AG08395 (cell line): Measurements from ENCODE around the gene GLIPR2.
"Not testable (repeated sequence)": the region's sequence is repeated elsewhere in the genome, so short reads cannot be mapped to it uniquely, and the experiment has no call there.

Source experiments
- DNase-seq: peaks from one replicate; pipeline ENCODE4 v3.0.0; 2012; ENCODE audit warnings: mixed read lengths, low spot score

Gene GLIPR2

GRCh38 chr9:36123515-36123914 is 13.0 kb upstream of the GLIPR2 start:
- DNase-seq, result no peak

GRCh38 chr9:36125062-36125855 is 11.3 kb upstream of the GLIPR2 start:
- no peak for DNase-seq

GRCh38 chr9:36126016-36126730 is 10.4 kb upstream of the GLIPR2 start:
- no peak for DNase-seq

DNA sequence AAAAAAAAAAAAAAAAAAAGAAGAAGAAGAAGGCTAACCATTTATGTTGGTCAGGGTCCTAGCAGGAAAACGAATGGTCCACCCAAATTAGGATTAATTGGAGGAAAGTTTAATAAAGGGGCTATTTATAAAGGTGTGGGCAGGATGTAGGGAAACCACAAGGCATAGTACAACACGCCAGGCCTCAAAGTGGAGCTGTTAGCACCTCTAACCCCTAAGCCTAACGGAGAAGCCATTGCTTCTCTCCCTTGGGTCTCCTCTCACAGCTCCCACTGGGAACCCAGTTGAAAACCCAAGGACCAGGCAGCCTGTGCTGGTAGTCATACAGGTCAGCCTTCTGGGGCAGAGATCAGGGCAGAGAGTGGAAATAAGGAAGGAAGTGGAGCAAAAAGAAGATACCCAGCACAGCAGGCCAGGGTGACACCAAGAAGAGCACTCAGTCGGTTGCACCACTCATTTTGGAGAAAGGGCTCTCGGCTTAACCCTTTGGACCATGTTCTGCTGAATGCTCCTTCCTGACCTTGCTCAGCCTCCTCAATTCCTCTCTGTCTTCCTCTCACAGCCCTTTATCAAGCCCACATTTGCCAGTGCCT is 8.8 kb upstream of the GLIPR2 start:
- no peak for DNase-seq

DNA sequence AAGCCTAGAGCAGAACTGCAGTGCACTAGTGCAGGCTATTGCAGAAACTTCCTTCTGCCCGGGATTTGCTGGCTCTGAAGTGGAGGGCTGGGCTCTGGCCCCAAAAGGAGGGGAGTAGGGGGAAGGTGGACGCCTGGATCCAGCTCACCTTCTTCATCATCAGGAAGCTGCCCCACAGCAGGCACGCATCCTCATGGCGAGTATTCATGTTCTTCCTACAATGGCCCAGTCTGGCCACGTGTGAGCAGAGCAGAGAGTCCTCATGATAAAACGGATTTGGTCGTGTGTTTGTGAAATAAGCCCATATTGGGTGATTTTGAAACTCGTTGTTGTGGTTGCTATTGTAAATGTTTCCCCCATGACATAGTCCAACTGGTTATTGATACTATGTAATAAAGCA is 8.2 kb upstream of the GLIPR2 start:
- DNase-seq, result no peak

DNA sequence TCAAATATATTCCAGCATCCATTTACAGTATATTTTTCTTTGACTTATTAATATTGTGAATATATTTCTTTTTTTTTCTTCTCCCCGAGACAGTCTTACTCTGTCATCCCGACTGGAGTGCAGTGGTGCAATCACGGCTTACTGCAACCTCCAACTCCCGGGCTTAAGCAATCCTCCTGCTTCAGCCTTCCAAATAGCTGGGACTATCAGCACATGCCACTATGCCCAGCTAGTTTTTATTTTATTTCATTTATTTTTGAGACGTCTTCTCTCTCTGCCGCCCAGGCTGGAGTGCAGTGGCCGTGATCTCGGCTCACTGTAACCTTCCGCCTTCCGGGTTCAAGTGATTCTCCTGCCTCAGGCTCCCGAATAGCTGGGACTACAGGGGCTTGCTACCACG is 7.4 kb upstream of the GLIPR2 start:
- no peak for DNase-seq

- DNase-seq, result not testable (repeated sequence)
Measured at GRCh38 chr9:36131666-36132065, 4.9 kb upstream of the GLIPR2 start.

GRCh38 chr9:36132086-36132485 is 4.4 kb upstream of the GLIPR2 start:
- DNase-seq, result peak; percentile 21

DNA sequence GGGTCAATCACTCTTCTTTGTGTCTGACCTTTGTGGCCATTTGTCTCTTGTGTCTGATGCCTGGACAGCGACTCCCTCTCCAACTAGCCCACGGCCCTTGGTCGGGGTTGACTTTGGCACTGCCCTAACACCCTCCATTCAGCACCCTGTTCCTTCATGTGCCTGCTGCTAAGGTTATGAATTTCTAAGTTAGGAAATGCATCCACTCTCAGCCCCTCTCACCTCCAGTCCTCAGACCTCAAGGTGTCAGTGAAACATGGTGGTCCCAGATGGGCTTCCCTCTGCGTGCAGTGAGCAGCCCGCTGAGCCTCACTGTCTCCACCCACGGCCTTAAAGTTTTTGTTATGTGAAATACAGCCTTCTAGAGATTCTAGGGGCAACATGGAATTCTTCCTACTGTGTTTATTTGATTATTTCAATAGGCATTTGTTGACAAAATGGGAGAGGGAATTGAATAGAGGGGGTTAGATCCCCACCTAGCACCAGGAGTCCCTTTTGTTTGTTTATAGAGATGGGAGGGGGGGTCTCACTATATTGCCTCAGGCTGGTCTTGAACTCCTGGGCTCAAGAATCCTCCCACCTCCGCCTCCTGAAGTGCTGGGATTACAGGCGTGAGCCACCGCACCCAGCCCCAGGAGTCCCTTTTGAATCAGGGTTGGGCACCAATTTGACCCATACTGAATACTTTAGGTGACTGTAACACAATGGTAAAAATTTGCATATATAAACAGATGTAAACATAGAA is 1.6 kb upstream of the GLIPR2 start:
- DNase-seq, result no peak

DNA sequence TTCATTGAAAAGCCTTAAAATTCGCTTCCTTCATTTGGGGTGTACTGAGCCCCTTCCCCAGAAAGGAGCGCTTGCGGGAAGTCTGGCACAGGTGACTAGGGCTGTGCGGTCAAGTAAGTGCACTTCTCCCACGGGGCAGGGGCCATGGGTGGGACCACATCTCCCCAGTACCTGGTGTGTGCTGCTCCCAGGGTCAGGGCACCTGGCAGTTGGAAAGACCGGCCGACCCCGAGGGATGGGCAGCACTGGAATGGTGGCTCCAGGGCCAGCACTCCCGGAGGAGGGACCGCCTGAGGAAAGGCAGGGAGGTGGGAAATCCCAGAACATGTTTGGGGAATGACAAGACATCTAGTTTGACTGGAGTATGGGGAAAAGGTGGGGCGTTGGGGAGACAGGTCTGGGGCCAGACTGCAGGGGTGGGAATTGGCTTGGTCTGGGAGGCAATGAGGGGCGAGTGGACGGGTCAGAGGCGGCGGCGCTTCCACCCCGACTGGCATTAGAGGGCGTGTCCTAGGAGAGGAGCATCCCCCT is 727 bp upstream of the GLIPR2 start:
- no peak for DNase-seq

GRCh38 chr9:36136894-36137391 is 410 bp downstream of the GLIPR2 start:
- DNase-seq, result no peak

GRCh38 chr9:36137392-36138004 is 965 bp downstream of the GLIPR2 start:
- peak; percentile 61 for DNase-seq

- no peak for DNase-seq
Measured at GRCh38 chr9:36138496-36138895, 2.0 kb downstream of the GLIPR2 start.

GRCh38 chr9:36138901-36139300 is 2.4 kb downstream of the GLIPR2 start:
- DNase-seq, result no peak

GRCh38 chr9:36140086-36141084 is 3.9 kb downstream of the GLIPR2 start:
- no peak for DNase-seq

DNA sequence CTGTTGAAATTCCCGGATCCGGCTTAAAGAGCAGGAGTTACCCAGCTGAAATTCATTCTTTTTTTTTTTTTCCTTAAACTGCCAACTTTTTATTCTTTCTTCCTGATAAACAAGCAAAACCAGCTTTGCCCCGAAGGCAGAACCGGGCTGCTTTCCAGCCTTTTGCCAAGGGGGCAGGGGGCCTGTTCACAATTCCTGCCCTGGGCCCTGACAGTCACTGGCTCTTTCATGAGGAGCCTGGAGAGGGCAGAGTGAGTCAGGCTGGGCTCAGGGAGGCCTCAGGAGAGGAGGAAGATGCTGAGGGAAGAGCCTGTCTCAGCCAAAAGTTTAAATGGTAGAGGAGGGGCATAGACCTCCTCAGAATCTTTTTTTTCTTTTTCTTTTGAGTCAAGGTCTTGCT is 4.8 kb downstream of the GLIPR2 start:
- peak; percentile 47 for DNase-seq

- DNase-seq, result no peak
Measured at GRCh38 chr9:36141761-36142160, 5.2 kb downstream of the GLIPR2 start.

DNA sequence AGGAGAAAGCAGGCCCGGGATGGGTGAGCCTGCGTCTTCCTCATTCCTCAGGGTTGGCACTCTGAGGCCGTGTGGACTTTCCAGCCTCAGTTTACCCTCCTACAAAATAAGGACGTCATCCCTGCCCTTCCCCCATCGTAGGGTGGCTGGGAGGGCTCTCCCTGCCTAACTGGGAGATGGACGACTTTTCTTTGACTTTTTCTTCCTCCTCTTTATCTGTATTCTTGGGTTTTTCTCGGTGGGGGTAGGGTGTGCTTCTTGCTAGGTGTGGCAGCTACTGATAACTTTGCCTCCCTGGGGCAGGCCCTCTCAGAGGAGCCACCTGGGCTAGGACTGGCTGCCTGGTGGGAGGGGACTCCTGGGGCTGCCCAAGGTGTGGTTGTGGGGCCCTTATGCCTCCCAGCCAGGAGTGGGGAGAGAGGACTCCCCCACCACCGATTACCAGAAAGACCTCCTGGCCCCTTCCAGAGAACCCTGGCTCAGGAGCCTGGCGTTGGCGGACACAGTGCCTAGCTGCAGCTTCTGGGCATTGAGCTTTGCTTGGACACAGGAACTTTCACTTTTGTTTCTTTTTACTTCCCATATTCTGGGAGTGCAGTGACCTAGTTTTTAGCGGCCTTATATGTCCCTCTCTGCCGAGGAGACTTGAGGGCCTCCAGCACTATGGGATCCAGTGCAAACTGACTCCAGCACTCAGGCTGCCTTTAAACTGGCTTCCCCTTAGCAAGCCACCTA is 6.1 kb downstream of the GLIPR2 start:
- no peak for DNase-seq

DNA sequence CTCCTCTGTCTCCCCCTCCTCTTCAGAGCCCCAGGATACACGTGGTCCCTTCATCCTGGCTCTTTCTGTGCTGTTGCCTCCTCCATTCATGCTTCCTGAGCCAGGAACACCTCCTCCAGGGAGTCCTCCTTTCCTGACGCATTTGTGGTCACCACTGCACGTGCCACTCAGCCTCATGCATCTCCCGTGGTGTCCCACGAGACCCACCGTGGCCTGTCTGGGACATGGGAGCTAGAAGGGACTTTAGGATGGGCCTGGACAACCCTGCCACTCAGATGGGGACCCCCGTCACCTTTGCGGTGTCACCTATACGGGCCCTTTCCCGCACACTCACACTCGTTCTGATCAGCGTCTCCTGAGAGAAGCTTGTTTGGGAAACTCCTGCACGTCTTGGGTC is 6.7 kb downstream of the GLIPR2 start:
- DNase-seq, result no peak
